PFSK-1 (cell line): Measurements from ENCODE around the gene NRXN3.

Experiments used
- FOXP2 ChIP-seq: optimal IDR thresholded peaks from 2 replicates; pipeline ENCODE3; 2011; ENCODE audit warnings: borderline replicate concordance, control low read depth, inconsistent platforms; ENCODE audit not compliant: insufficient read depth; ENCODE audit errors: extremely low read length, extremely low read depth
- POLR2AphosphoS5 ChIP-seq: IDR thresholded peaks from 2 replicates; pipeline ENCODE4 v1.6.1; 2012; ENCODE audit warnings: low read depth, mild to moderate bottlenecking, control low read depth, low read length, moderate library complexity
- REST ChIP-seq, 2 experiments: IDR thresholded peaks; 2 replicates each; pipeline versions ENCODE4 v1.6.1 to v1.8.0; 2011 to 2012; ENCODE audit warnings: low read depth in 2 of 2, low read length in 2 of 2, control low read depth in 1 of 2, inconsistent platforms in 1 of 2, mild to moderate bottlenecking in 1 of 2, moderate library complexity in 1 of 2; ENCODE audit not compliant: insufficient read depth in 1 of 2
- SIN3A ChIP-seq: IDR thresholded peaks from 2 replicates; pipeline ENCODE4 v1.6.1; 2012; ENCODE audit warnings: mild to moderate bottlenecking, low read length, moderate library complexity, borderline replicate concordance; ENCODE audit not compliant: insufficient read depth
- TAF1 ChIP-seq: IDR thresholded peaks from 2 replicates; pipeline ENCODE4 v1.6.1; 2012; ENCODE audit warnings: low read length, control low read depth, borderline replicate concordance; ENCODE audit not compliant: insufficient read depth

DNA sequence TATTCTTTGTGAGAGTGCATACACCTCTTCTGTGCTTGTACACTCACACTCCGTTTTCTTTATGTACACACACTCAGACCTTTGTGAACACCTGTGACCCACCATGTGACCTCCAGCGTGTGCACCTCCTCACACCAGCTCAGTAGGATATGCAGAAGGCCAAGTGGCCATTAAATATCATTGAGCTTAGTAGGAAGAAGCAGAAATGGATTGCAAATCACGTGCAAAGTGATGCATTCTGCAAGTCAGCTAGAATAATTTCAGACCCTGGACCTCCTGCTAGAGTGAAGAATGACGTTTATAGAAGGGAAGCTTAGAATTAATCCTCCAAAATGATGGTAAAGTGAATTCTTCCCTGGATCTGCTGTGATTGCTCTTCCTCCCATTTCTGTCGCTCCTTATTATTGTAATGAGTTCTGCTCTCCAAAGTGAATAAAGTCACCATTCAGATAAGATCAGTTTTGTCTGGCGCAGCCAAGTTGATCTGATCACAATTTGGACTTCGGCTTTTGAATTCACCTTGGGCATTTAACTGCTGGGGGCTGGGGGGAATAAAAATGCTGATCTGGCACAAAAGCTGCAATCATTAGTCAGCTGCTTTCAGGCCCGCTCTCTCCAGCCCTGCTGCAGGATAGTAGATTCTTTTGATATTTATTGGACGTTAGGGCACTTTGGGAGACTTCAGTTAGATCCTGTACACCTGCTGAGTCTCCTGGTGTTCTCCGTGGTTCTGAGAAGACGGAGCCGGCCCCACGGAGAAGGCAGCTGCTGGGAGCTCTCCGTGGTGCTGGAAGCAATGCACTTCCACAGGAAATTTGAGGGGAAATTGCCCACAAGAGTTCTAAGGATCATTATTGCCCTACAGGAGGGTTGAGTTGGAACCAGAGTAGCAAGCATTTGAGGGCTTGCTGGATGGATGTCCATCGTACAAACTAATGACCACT is 12.4 kb upstream of the NRXN3 start:
- TF ChIP-seq POLR2AphosphoS5, result no peak
- no peak for TF ChIP-seq TAF1
- TF ChIP-seq SIN3A, result no peak
- peak; percentile 84 to 95 for TF ChIP-seq REST (IDR thresholded peaks at IDR 0.05; ENCODE audit: insufficient read depth in 1 of 2, low read depth in 2 of 2, low read length in 2 of 2)
- no peak for TF ChIP-seq FOXP2
